Measurements from ENCODE around the gene SLC25A53. TPM values are rescaled to one million over a fixed set of nuclear protein-coding genes. Genes with fewer than 3 reads are reported as not detected.
"Not testable (repeated sequence)": the region's sequence is repeated elsewhere in the genome, so short reads cannot be mapped to it uniquely, and the experiment has no call there.

Gene SLC25A53
- total and polyA plus RNA-seq, 7 donors = 3.2 to 11.0 (median 5.2) TPM

- H3K27ac ChIP-seq; H3K4me1 ChIP-seq; ATAC-seq; DNase-seq; H3K27me3 ChIP-seq (ENCODE audit: insufficient read depth in 3 of 3, low read length in 2 of 3); intact Hi-C loops (cut with DNase I); H3K36me3 ChIP-seq (ENCODE audit: insufficient read depth in 1 of 2, low read depth in 1 of 2); H3K4me3 ChIP-seq; H3K9me3 ChIP-seq: not testable (repeated sequence)
- WGBS, 3 donors = no CpG with 5 or more reads among the region's 13 CpGs
These were observed 101.9 kb downstream of the SLC25A53 start for GRCh38 chrX:104054956-104055355.

Other genes with a start within 250 kb of the SLC25A53 start
- gene TMSB15B, start 194.4 kb downstream of the SLC25A53 start, total RNA-seq = 1 to 10 TPM in 1 of 4 donors, under 1 TPM in 1, not detected in 2; 0.26 to 1.0 TPM
- under 1 TPM; 0.19 to 0.53 (median 0.46) TPM for gene TMSB15B, start 194.4 kb downstream of the SLC25A53 start, polyA plus RNA-seq
- not detected for gene H2BW1, start 143.3 kb downstream of the SLC25A53 start, total RNA-seq
- gene H2BW1, start 143.3 kb downstream of the SLC25A53 start, polyA plus RNA-seq = not detected
- not detected for gene H2BW2, start 117.1 kb downstream of the SLC25A53 start, total RNA-seq
- not detected for gene H2BW2, start 117.1 kb downstream of the SLC25A53 start, polyA plus RNA-seq
- gene TMSB15C, start 80.8 kb downstream of the SLC25A53 start, total RNA-seq = under 1 TPM in 3 of 4 donors, not detected in 1; 0.11 to 0.17 (median 0.15) TPM
- under 1 TPM; 0.05 to 0.35 (median 0.08) TPM for gene TMSB15C, start 80.8 kb downstream of the SLC25A53 start, polyA plus RNA-seq
- gene ZCCHC18, start 44.5 kb downstream of the SLC25A53 start, total RNA-seq = under 1 TPM in 2 of 4 donors, not detected in 2; 0.07 to 0.13 TPM
- under 1 TPM; 0.05 to 0.11 (median 0.08) TPM for gene ZCCHC18, start 44.5 kb downstream of the SLC25A53 start, polyA plus RNA-seq
- gene FAM199X, start 9.4 kb upstream of the SLC25A53 start, total RNA-seq = 10 to 100 TPM; 12.0 to 17.1 (median 14.6) TPM
- gene FAM199X, start 9.4 kb upstream of the SLC25A53 start, polyA plus RNA-seq = 10 to 100 TPM in 1 of 3 donors, 1 to 10 TPM in 2; 6.1 to 16.5 (median 7.3) TPM
- not detected for gene ESX1, start 97.9 kb upstream of the SLC25A53 start, total RNA-seq
- gene ESX1, start 97.9 kb upstream of the SLC25A53 start, polyA plus RNA-seq = not detected